OCI-LY7 (cell line): ENCODE measurements around the gene TP53BP1. TPM values are rescaled to one million over a fixed set of nuclear protein-coding genes. Genes with fewer than 3 reads are reported as not detected.

Experiments
- BruUV-seq: library from RNA; stranded (reverse); fragments of 400-500 nt; replicated peaks from 2 replicates; lab custom pipeline; 2021; lab: Mats Ljungman, UMichigan
- CTCF ChIA-PET: fragments of 300-600 bp; sonication (Branson Sonifier 250); formaldehyde crosslinking; loops from one replicate; lab custom pipeline; 2022; ENCODE audit warnings: antibody characterized with exemption; ENCODE audit not compliant: unreplicated experiment; lab: Charles Lee
- POLR2A ChIA-PET: fragments of 300-600 bp; sonication (Branson Sonifier 250); formaldehyde crosslinking; loops from one replicate; lab custom pipeline; 2022; ENCODE audit warnings: antibody characterized with exemption; lab: Charles Lee
- DNase-seq: peaks from one replicate; pipeline ENCODE4 v3.0.0-alpha.2; 2015; ENCODE audit warnings: low spot score
- H2AFZ ChIP-seq: fragments of 200-600 bp; sonication (generic), shearing (Covaris generic); 2 replicates; pipeline ENCODE4 v1.6.1; 2014; ENCODE audit warnings: mild to moderate bottlenecking, antibody characterized with exemption, low read length, moderate library complexity
- H3K27ac ChIP-seq: fragments of 200-600 bp; sonication (generic); 2 replicates; pipeline ENCODE4 v1.5.1; 2014; ENCODE audit warnings: mixed run types, low read depth, mild to moderate bottlenecking, moderate library complexity, low read length, inconsistent platforms; ENCODE audit not compliant: poor library complexity, severe bottlenecking
- H3K36me3 ChIP-seq: fragments of 200-600 bp; sonication (generic); 2 replicates; pipeline ENCODE4 v1.6.1; 2014; ENCODE audit warnings: mild to moderate bottlenecking, antibody characterized with exemption, low read length, moderate library complexity, mixed read lengths; ENCODE audit not compliant: insufficient read depth
- H3K4me1 ChIP-seq: fragments of 200-600 bp; sonication (generic); 2 replicates; pipeline ENCODE4 v1.5.1; 2014; ENCODE audit warnings: mild to moderate bottlenecking, low read length; ENCODE audit not compliant: insufficient read depth, poor library complexity, severe bottlenecking
- H3K4me2 ChIP-seq: fragments of 200-600 bp; sonication (generic); 2 replicates; pipeline ENCODE4 v1.6.1; 2014; ENCODE audit warnings: mild to moderate bottlenecking, low read length
- H3K4me3 ChIP-seq: fragments of 200-600 bp; sonication (generic); 2 replicates; pipeline ENCODE4 v1.5.1; 2014; ENCODE audit warnings: mild to moderate bottlenecking, low read depth, low read length; ENCODE audit not compliant: poor library complexity, severe bottlenecking
- H3K79me2 ChIP-seq: fragments of 200-600 bp; sonication (generic); 2 replicates; pipeline ENCODE4 v1.6.1; 2016; ENCODE audit warnings: low read depth, mild to moderate bottlenecking, low read length, moderate library complexity, mixed read lengths; ENCODE audit not compliant: insufficient read depth
- H3K9me2 ChIP-seq: fragments of 200-600 bp; sonication (generic); 2 replicates; pipeline ENCODE4 v1.6.1; 2016; ENCODE audit warnings: mild to moderate bottlenecking, low read length, mixed read lengths; ENCODE audit not compliant: insufficient read depth
- H3K9me3 ChIP-seq: fragments of 200-600 bp; sonication (generic); 2 replicates; pipeline ENCODE4 v1.6.1; 2014; ENCODE audit warnings: mild to moderate bottlenecking, mixed run types, low read length, mixed read lengths
- H4K20me1 ChIP-seq: fragments of 200-600 bp; sonication (generic); 2 replicates; pipeline ENCODE4 v1.6.1; 2014; ENCODE audit warnings: mild to moderate bottlenecking, antibody characterized with exemption, low read length, moderate library complexity, mixed read lengths; ENCODE audit not compliant: insufficient read depth
- CTCF ChIP-seq: fragments of 200-600 bp; sonication (generic); conservative IDR thresholded peaks from 2 replicates; pipeline ENCODE4 v1.5.1; 2014; ENCODE audit warnings: mild to moderate bottlenecking, antibody characterized with exemption, low read length, moderate library complexity, mixed read lengths
- EZH2phosphoT487 ChIP-seq: fragments of 200-600 bp; sonication (generic); IDR thresholded peaks from 2 replicates; pipeline ENCODE4 v1.6.1; 2018; ENCODE audit warnings: low read depth, borderline replicate concordance, mild to moderate bottlenecking, mixed run types, antibody characterized with exemption, low read length, moderate library complexity, mixed read lengths
- intact Hi-C: fragments of 100-400 bp; cut with micrococcal nuclease; formaldehyde crosslinking; loops from one replicate; pipeline ENCODE4 v1.10.0; 2022; ENCODE audit not compliant: unreplicated experiment
- total RNA-seq, 2 experiments: library from RNA; depleted of rRNA in 1 of 2; stranded (reverse); fragments of >200 nt in 1 of 2; shearing (Covaris generic) in 1 of 2; gene quantifications; 2 replicates each; pipeline ENCODE4 v1.2.3, GENCODE V29; 2014 to 2022

TP53BP1 gene
- total RNA-seq, 2 experiments from 2014 or later, result 51.8 to 69.3 TPM

- TF ChIP-seq EZH2phosphoT487 (no peak), CTCF (no peak; the same call in 1 of the 2 replicates)
- no TSS peak for BruUV-seq
- DNase-seq, result peak; percentile 17
- Histone ChIP-seq H4K20me1 (no peaks in the 10 kb centered on the region), H3K79me2 (no peaks in the 10 kb centered on the region), H2AFZ (peak overlapping the region; percentile 66; the same call in 1 of the 2 replicates), H3K36me3 (peaks cover 5% of the 10 kb centered on the region; the same call in 1 of the 2 replicates), H3K4me1 (peaks cover 36% of the 10 kb centered on the region), H3K9me3 (no peaks in the 10 kb centered on the region), H3K4me2 (peak overlapping the region; percentile 82), H3K27ac (peak overlapping the region; percentile 31), H3K9me2 (no peaks in the 10 kb centered on the region), H3K4me3 (peak overlapping the region; percentile 69)
- intact Hi-C loops, result no loop called here
- ChIA-PET POLR2A (no interaction called here), CTCF (no interaction called here)
Observed at GRCh38 chr15:43519196-43519595, 26.2 kb upstream of the TP53BP1 start.

- Histone ChIP-seq H3K36me3 (peaks cover under 1% of the 10 kb centered on the region; the same call in 1 of the 2 replicates), H3K4me3 (peak overlapping the region; percentile 69), H3K27ac (peak overlapping the region; percentile 31), H3K79me2 (no peaks in the 10 kb centered on the region), H3K4me2 (peak overlapping the region; percentile 82), H3K4me1 (peaks cover 35% of the 10 kb centered on the region), H3K9me3 (no peaks in the 10 kb centered on the region), H2AFZ (peak overlapping the region; percentile 66; the same call in 1 of the 2 replicates), H3K9me2 (no peaks in the 10 kb centered on the region), H4K20me1 (no peaks in the 10 kb centered on the region)
- DNase-seq, result peak; percentile 74
- intact Hi-C loops, result no loop called here
- no TSS peak for BruUV-seq
- POLR2A ChIA-PET, result no interaction called here
- CTCF ChIA-PET, result no interaction called here
- TF ChIP-seq CTCF (no peak), EZH2phosphoT487 (no peak)
Observed at GRCh38 chr15:43518197-43518761, 25.3 kb upstream of the TP53BP1 start.
